GM23338 (cell line): ENCODE measurements around the gene STT3B. TPM values are rescaled to one million over a fixed set of nuclear protein-coding genes. Genes with fewer than 3 reads are reported as not detected.

Experiments
- ATAC-seq: fragments of 200-7000 bp; cut with Tn5 transposase; 3 replicates; pipeline ENCODE4 v1.9.1; 2020
- DNase-seq: peaks from one replicate; pipeline ENCODE4 v3.0.0-alpha.2; 2015; ENCODE audit warnings: low spot score
- H2AFZ ChIP-seq: fragments of 200-600 bp; sonication (generic); 2 replicates; pipeline ENCODE4 v1.8.0; 2016; ENCODE audit warnings: antibody characterized with exemption, mild to moderate bottlenecking, moderate library complexity
- H3F3A ChIP-seq: fragments of 200-600 bp; sonication (generic); replicated peaks from 2 replicates; pipeline ENCODE4 v1.8.0; 2017; ENCODE audit warnings: antibody characterized with exemption, mixed run types, low read depth
- H3K27ac ChIP-seq: fragments of 200-600 bp; sonication (generic); 2 replicates; pipeline ENCODE4 v1.6.1; 2016; ENCODE audit warnings: low read depth
- H3K27me3 ChIP-seq: fragments of 200-600 bp; sonication (generic); 2 replicates; pipeline ENCODE4 v1.8.0; 2016; ENCODE audit warnings: mild to moderate bottlenecking, mixed run types, moderate library complexity; ENCODE audit not compliant: insufficient read depth
- H3K36me3 ChIP-seq: fragments of 200-600 bp; sonication (generic); 2 replicates; pipeline ENCODE4 v1.8.0; 2016; ENCODE audit warnings: mild to moderate bottlenecking; ENCODE audit not compliant: insufficient read depth
- H3K4me1 ChIP-seq: fragments of 200-600 bp; sonication (generic); 2 replicates; pipeline ENCODE4 v1.8.0; 2016; ENCODE audit warnings: mild to moderate bottlenecking, moderate library complexity; ENCODE audit not compliant: insufficient read depth
- H3K4me2 ChIP-seq: fragments of 200-600 bp; sonication (generic); 2 replicates; pipeline ENCODE4 v1.7.1; 2017; ENCODE audit warnings: mixed run types
- H3K4me3 ChIP-seq: fragments of 200-600 bp; sonication (generic); 2 replicates; pipeline ENCODE4 v1.6.1; 2016; ENCODE audit warnings: mixed run types
- H3K79me2 ChIP-seq: fragments of 200-600 bp; sonication (generic); replicated peaks from 2 replicates; pipeline ENCODE4 v1.8.0; 2017; ENCODE audit warnings: mild to moderate bottlenecking; ENCODE audit not compliant: insufficient read depth
- H3K9me2 ChIP-seq: fragments of 200-600 bp; sonication (generic); 2 replicates; pipeline ENCODE4 v1.8.0; 2017; ENCODE audit not compliant: insufficient read depth
- H4K20me1 ChIP-seq: fragments of 200-600 bp; sonication (generic); replicated peaks from 2 replicates; pipeline ENCODE4 v1.8.0; 2017; ENCODE audit warnings: mild to moderate bottlenecking; ENCODE audit not compliant: insufficient read depth
- H3K27ac Mint-ChIP-seq: 2 replicates; pipeline ENCODE4 v1.8.0; 2020; ENCODE audit warnings: inconsistent platforms, mild to moderate bottlenecking, moderate library complexity, mixed read lengths
- H3K27me3 Mint-ChIP-seq: 3 replicates; pipeline ENCODE4 v1.8.0; 2022; ENCODE audit warnings: low read depth, mild to moderate bottlenecking, moderate library complexity, mixed read lengths, inconsistent platforms; ENCODE audit not compliant: insufficient read depth, poor library complexity
- H3K36me3 Mint-ChIP-seq: 3 replicates; pipeline ENCODE4 v1.8.0; 2021; ENCODE audit warnings: low read depth, mild to moderate bottlenecking, inconsistent platforms, moderate library complexity, mixed read lengths
- H3K4me1 Mint-ChIP-seq: 3 replicates; pipeline ENCODE4 v1.8.0; 2020; ENCODE audit warnings: mild to moderate bottlenecking, inconsistent platforms, mixed read lengths
- H3K4me3 Mint-ChIP-seq: 3 replicates; pipeline ENCODE4 v1.8.0; 2021; ENCODE audit warnings: moderate library complexity, mild to moderate bottlenecking, inconsistent platforms, mixed read lengths
- H3K9me3 Mint-ChIP-seq: 3 replicates; pipeline ENCODE4 v1.8.0; 2020; ENCODE audit warnings: moderate library complexity, mild to moderate bottlenecking, inconsistent platforms, mixed read lengths
- CREB1 ChIP-seq: fragments of 250-450 bp; sonication (Bioruptor Pico); IDR thresholded peaks from 2 replicates; pipeline ENCODE4 v1.5.0; 2020; ENCODE audit warnings: low read depth, mild to moderate bottlenecking, moderate library complexity
- CTCF ChIP-seq, 2 experiments: fragments of 200-600 bp in 1 of 2; sonication (generic) in 1 of 2; conservative IDR thresholded peaks; 2 replicates each; pipeline versions ENCODE4 v1.5.1 to v1.6.1; 2016 to 2017; ENCODE audit warnings: antibody characterized with exemption in 2 of 2, low read depth in 2 of 2, mild to moderate bottlenecking in 2 of 2, moderate library complexity in 1 of 2
- EZH2 ChIP-seq: fragments of 200-600 bp; sonication (generic); IDR thresholded peaks from one replicate; pipeline ENCODE4 v1.8.0; 2017; ENCODE audit warnings: antibody characterized with exemption, mild to moderate bottlenecking, low read depth; ENCODE audit not compliant: unreplicated experiment
- EZH2phosphoT487 ChIP-seq: fragments of 200-600 bp; sonication (generic); IDR thresholded peaks from one replicate; pipeline ENCODE4 v1.8.1; 2018; ENCODE audit warnings: antibody characterized with exemption; ENCODE audit not compliant: unreplicated experiment
- NANOG ChIP-seq: IDR thresholded peaks from 2 replicates; pipeline ENCODE4 v1.6.1; 2016; ENCODE audit warnings: antibody characterized with exemption, borderline replicate concordance
- REST ChIP-seq: IDR thresholded peaks from one replicate; pipeline ENCODE4 v1.6.1; 2018; ENCODE audit warnings: antibody characterized with exemption; ENCODE audit not compliant: unreplicated experiment
- ZNF331 ChIP-seq: fragments of 250-450 bp; sonication (Bioruptor Pico); IDR thresholded peaks from 2 replicates; pipeline ENCODE4 v1.5.0; 2020; ENCODE audit warnings: low read depth, mild to moderate bottlenecking, moderate library complexity
- ZNF462 ChIP-seq: fragments of 250-450 bp; sonication (Bioruptor Pico); IDR thresholded peaks from 2 replicates; pipeline ENCODE4 v1.5.0; 2020; ENCODE audit warnings: mild to moderate bottlenecking, moderate library complexity
- polyA plus RNA-seq: library from polyadenylated mRNA; unstranded; fragments of >200 nt; fragmentation: Nextera tagmentation; extraction: Ambion mirVana; gene quantifications from 2 replicates; pipeline ENCODE4 v1.2.1, GENCODE V29; 2016
- total RNA-seq: library from RNA; depleted of rRNA; stranded (reverse); fragments of >200 nt; shearing (Covaris generic); gene quantifications from 2 replicates; pipeline ENCODE4 v1.2.3, GENCODE V29; 2014

The STT3B gene
- total and polyA plus RNA-seq, 2 experiments from 2014 or later, result 44.1 to 167 TPM

GRCh38 chr3:31639828-31640227, 107.1 kb downstream of the STT3B start:
- Histone ChIP-seq H3K79me2 (no peaks in the 10 kb centered on the region), H2AFZ (no peak overlapping the region), H3F3A (no peaks in the 10 kb centered on the region), H3K27ac (no peak overlapping the region), H3K4me3 (no peak overlapping the region), H3K9me2 (no peaks in the 10 kb centered on the region), H3K27me3 (no peaks in the 10 kb centered on the region), H4K20me1 (no peaks in the 10 kb centered on the region), H3K4me1 (no peaks in the 10 kb centered on the region), H3K4me2 (no peak overlapping the region), H3K36me3 (no peaks in the 10 kb centered on the region)
- Mint-ChIP-seq H3K9me3 (no peaks in the 10 kb centered on the region), H3K4me3 (no peak overlapping the region), H3K27ac (no peak overlapping the region), H3K36me3 (peaks cover 8% of the 10 kb centered on the region; the same call in 2 of the 3 replicates), H3K27me3 (peaks cover 2% of the 10 kb centered on the region), H3K4me1 (no peaks in the 10 kb centered on the region)
- peak; percentile 48 for DNase-seq
- ATAC-seq, result peak; percentile 80
- no peak for TF ChIP-seq EZH2phosphoT487
- TF ChIP-seq CTCF (conservative IDR thresholded peaks at IDR 0.05; ENCODE audit: low read depth in 2 of 2), result peak; percentile 63 to 69
- no peak for TF ChIP-seq ZNF462
- no peak for TF ChIP-seq CREB1
- no peak for TF ChIP-seq NANOG
- no peak for TF ChIP-seq REST
- TF ChIP-seq ZNF331 (CRISPR knock-in tag), result no peak
- TF ChIP-seq EZH2, result no peak
